DMS114 treated with DMSO at 0.1 percent for 48 hours (cell line): ENCODE measurements around the gene PCDHGB5.
A peak's percentile ranks its signal among the peaks of the same experiment; 100 is the strongest.
"Not testable (repeated sequence)": the region's sequence is repeated elsewhere in the genome, so short reads cannot be mapped to it uniquely, and the experiment has no call there.

Experiments used
- DNase-seq: peaks from one replicate; lab custom pipeline; 2025; ENCODE audit not compliant: unreplicated experiment; lab: John Stamatoyannopoulos, UW

Gene PCDHGB5

DNA sequence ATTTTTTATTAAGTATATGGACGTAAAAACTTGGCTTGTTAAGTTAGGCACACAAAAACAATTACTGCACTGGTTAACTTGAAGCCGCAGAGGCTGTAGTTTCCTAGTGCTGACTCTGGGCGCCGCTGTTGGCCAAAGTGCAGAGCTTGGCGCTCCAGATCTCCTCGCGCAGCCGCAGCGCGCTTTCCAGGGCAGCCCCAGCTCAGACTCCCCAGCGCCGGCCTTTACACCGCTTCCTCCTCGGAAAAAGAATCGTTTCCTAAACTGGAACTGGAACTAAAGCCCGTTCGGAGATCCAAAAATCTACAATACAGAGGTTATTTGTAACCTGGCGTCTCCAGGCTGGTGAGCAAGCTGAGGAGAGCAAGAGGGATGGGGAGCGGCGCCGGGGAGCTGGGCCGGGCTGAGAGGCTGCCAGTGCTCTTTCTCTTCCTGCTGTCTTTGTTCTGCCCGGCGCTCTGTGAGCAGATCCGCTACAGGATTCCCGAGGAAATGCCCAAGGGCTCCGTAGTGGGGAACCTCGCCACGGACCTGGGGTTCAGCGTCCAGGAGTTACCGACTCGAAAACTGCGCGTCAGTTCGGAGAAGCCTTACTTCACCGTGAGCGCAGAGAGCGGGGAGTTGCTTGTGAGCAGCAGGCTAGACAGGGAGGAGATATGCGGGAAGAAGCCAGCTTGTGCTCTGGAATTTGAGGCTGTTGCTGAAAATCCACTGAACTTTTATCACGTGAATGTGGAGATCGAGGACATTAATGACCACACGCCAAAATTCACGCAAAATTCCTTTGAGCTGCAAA, at the start of gene PCDHGB5:
Gene PCDHGB5 (plus strand): TSS at position 192 of the 796 bp plus-strand sequence. CDS start 181 bp downstream, at position 373.
- DNase-seq = not testable (repeated sequence)

GRCh38 chr5:141349917-141350619, 47.7 kb upstream of the PCDHGB5 start, which contains the start of gene PCDHGB1:
PCDHGB1 (plus strand) TSS chr5:141350099; CDS start chr5:141350261, 162 bp downstream.
- no peak for DNase-seq

DNA sequence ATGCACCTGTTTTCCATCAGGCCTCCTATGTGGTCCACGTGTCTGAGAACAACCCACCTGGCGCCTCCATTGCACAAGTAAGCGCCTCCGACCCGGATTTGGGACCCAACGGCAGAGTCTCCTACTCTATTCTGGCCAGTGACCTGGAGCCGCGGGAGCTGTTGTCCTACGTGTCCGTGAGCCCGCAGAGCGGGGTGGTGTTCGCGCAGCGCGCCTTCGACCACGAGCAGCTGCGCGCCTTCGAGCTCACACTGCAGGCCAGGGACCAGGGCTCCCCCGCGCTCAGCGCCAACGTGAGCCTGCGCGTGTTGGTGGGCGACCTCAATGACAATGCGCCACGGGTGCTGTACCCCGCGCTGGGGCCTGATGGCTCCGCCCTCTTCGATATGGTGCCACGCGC, 46.2 kb upstream of the PCDHGB5 start:
- no peak for DNase-seq

GRCh38 chr5:141354900-141355469, 42.8 kb upstream of the PCDHGB5 start, which contains the start of gene PCDHGA4:
PCDHGA4 (plus strand) TSS chr5:141355021; CDS start chr5:141355108, 87 bp downstream.
- no peak for DNase-seq

GRCh38 chr5:141355641-141356040, 42.1 kb upstream of the PCDHGB5 start:
- DNase-seq = no peak

DNA sequence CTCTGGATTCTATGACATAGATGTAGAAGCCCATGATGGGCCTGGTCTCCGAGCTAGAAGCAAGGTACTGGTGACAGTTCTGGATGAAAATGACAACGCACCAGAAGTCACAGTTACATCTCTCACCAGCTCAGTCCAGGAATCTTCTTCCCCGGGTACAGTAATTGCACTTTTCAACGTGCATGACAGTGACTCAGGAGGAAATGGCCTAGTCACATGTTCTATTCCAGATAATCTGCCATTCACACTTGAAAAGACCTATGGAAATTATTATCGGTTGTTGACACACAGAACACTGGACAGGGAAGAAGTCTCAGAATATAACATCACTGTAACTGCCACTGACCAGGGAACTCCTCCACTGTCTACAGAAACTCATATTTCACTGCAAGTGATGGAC, 41.6 kb upstream of the PCDHGB5 start:
- no peak for DNase-seq

DNA sequence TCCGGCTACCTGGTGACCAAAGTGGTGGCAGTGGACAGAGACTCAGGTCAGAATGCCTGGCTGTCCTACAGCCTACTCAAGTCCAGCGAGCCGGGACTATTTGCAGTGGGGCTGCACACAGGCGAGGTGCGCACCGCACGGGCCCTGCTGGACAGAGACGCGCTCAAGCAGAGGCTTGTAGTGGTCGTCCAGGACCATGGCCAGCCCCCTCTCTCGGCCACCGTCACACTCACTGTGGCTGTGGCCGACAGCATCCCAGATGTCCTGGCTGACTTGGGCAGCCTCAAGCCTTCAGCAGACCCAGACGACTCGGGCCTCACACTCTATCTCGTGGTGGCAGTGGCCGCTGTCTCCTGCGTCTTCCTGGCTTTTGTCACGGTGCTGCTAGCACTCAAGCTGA, 40.8 kb upstream of the PCDHGB5 start:
- DNase-seq = no peak

GRCh38 chr5:141359790-141360426, 37.8 kb upstream of the PCDHGB5 start, which contains the start of gene PCDHGB2:
PCDHGB2 (plus strand) TSS chr5:141359994; CDS start chr5:141360136, 142 bp downstream.
- no peak for DNase-seq

DNA sequence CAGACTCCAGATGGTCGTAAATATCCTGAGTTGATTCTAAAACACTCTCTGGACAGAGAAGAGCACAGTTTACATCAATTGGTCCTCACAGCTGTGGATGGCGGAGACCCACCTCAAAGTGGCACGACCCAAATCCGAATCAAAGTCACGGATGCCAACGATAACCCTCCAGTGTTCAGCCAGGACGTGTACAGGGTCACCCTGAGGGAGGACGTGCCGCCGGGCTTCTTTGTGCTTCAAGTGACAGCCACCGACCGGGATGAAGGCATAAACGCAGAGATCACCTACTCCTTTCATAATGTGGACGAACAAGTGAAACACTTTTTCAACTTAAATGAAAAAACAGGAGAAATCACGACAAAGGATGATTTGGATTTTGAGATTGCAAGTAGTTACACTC, 37.1 kb upstream of the PCDHGB5 start:
- no peak for DNase-seq

- DNase-seq = no peak
These were observed 35.0 kb upstream of the PCDHGB5 start for GRCh38 chr5:141362719-141363118.

GRCh38 chr5:141363952-141364660, 33.6 kb upstream of the PCDHGB5 start, which contains the start of gene PCDHGA5:
PCDHGA5 (plus strand) TSS chr5:141364162; CDS start chr5:141364331, 169 bp downstream.
- peak; percentile 36 for DNase-seq

- no peak for DNase-seq
These were observed 31.5 kb upstream of the PCDHGB5 start for GRCh38 chr5:141366016-141366896.

GRCh38 chr5:141369994-141370848, 27.5 kb upstream of the PCDHGB5 start, which contains the start of gene PCDHGB3:
PCDHGB3 (plus strand) TSS chr5:141370242; CDS start chr5:141370395, 153 bp downstream.
- no peak for DNase-seq

DNA sequence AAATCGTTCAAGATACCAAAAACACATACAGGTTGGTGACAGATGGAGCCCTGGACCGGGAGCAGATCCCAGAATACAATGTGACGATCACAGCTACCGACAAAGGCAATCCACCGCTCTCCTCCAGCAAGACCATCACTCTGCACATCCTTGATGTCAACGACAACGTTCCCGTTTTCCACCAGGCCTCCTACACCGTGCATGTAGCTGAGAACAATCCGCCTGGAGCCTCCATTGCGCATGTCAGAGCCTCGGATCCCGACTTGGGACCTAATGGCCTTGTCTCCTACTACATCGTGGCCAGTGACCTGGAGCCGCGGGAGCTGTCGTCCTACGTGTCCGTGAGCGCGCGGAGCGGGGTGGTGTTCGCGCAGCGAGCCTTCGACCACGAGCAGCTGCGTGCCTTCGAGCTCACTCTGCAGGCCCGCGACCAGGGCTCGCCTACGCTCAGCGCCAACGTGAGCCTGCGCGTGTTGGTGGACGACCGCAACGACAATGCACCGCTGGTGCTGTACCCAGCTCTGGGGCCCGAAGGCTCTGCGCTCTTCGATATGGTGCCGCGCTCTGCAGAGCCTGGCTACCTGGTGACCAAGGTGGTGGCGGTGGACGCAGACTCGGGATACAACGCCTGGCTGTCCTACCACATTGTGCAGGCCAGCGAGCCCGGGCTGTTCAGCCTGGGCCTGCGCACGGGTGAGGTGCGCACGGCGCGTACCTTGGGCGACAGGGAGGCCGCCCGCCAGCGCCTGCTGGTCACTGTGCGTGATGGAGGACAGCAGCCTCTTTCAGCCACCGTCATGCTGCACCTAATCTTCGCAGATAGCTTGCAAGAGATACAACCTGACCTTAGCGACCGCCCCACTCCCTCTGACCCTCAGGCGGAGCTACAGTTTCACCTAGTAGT, 25.9 kb upstream of the PCDHGB5 start:
- no peak for DNase-seq

DNA sequence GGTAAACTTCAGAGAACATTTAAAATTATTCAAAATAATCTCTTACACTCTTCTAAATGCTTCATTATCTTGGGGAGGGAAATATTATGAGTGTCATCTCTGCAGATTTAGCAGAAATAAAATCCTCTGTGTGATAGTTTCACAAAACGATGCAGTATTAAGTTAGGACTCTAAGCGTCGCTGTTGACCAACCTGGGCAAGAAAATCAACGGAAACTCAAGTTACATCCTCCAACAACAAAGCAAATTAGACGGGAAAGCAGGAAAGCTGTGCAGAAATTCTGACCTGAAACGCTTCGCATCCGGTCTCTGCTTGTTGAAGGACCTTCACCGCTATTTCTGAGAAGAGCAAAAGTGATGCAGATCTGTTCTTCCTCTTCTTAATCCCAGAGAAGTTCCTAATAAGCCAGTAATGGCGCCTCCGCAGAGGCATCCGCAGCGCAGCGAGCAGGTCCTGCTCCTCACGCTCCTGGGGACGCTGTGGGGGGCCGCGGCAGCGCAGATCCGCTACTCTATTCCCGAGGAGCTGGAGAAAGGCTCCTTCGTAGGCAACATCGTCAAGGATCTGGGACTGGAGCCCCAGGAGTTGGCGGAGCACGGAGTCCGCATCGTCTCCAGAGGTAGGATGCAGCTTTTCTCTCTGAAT, 24.0 kb upstream of the PCDHGB5 start, which contains the start of gene PCDHGA6:
Gene PCDHGA6 (plus strand): TSS at position 219 of the 645 bp plus-strand sequence. CDS start 193 bp downstream, at position 412.
- no peak for DNase-seq

GRCh38 chr5:141374627-141375026, 23.1 kb upstream of the PCDHGB5 start:
- DNase-seq = no peak
